Lung microvascular endothelial cell (primary cell): ENCODE measurements around the gene TSHZ2. TPM values are rescaled to one million over a fixed set of nuclear protein-coding genes. Genes with fewer than 3 reads are reported as not detected.

Source experiments
- DNase-seq, 2 donors: peaks; one replicate each; pipeline versions ENCODE4 v3.0.0 to v3.0.0-alpha.2; 2010; ENCODE audit warnings: low read depth in 2 of 2
- total RNA-seq: library from RNA; depleted of rRNA; stranded (reverse); fragments of >200 nt; gene quantifications from 2 replicates; pipeline ENCODE4 v1.2.1, GENCODE V29; 2014

The TSHZ2 gene
- total RNA-seq, 1 donor from 2014 or later: 4.0 TPM

DNA sequence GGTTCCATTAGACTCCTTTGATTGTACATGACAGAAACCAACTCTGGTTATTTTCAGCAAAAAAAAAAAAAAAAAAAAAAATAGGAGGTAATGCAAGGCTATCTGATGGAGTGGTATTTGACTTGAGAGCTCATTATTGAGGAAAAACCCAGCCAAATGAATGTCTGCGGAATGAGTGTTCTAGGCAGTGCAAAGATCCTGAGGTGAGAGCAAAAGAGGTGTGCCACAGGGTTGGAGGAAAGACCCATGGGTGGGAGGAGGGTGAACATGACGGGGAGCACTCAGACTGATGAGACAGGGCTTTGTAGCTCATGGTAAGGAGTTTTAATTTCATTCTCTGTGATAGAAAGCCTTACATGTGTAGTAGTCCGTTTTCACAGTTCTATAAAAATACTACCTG is 188.9 kb downstream of the TSHZ2 start:
- no peak for DNase-seq

- DNase-seq: no peak
These were observed 189.3 kb downstream of the TSHZ2 start for GRCh38 chr20:53161473-53161872.

DNA sequence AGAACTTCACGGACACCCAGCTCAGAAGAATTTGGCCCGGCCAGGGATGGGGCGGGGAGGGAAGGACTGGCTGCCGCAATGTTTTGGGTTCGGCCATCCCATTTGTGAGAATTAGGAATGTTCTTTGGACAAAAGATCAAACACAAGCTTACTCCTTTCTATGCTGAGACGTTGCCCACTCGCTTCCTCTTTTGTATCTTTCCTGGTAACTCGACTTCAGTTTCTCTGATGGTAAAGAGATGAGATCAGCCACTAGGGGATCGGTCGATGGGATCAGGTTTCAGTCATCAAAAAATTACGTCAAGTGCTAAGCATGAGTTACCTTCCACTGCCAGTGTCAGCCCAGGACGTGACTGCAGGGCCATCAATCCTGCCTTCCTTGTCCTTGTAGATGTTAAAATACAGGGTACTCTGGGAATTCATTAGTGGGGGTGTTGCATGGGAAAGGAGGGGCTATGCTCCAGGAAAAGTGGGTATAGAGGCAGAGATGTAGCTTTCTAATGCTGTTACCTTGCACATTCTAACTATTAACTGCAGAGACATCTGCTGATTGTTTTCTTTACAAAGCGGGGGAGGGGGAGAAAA is 190.2 kb downstream of the TSHZ2 start:
- peak in 1 of 2 donors; percentile 4 for DNase-seq

- no peak for DNase-seq
These were observed 191.3 kb downstream of the TSHZ2 start for GRCh38 chr20:53163486-53163885.

DNA sequence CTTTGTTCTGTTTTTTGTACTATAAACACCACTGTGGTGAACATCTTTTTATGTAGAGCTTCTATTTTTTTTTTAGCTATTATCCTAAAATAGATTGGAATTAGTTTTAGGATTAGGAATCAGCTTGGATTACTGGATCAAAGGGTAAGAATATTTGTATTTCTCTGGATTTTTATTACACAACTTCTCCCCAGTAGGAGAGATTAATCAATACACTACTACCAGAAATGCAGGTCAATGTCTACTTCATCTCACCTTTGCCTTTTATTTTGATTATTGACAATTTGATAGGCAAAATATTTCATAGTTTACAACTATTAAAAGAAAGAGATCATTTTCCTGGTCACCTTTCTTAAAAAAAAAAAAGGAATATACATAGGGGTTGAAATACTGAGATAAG is 191.9 kb downstream of the TSHZ2 start:
- DNase-seq: no peak

DNA sequence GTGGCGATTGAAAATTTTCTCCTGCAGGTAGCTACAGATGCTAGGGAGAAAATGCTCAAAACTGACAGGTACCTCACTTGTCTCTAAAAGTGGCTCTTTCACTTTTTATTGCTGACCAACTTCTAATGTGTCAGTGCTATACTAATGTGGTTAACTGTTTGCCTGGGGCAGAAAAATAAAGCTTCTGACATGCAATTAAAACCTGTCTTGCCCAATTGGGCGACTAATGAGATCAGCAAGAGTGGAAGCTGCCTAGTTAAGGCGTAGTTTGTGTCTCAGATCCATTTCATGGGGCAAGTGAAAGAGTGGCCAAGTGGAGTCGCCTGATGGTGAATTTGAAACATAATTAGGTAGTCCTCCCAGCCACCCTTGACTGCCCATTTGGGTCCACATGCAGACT is 193.3 kb downstream of the TSHZ2 start:
- no peak for DNase-seq

GRCh38 chr20:53168491-53168890 is 196.3 kb downstream of the TSHZ2 start:
- no peak for DNase-seq

DNA sequence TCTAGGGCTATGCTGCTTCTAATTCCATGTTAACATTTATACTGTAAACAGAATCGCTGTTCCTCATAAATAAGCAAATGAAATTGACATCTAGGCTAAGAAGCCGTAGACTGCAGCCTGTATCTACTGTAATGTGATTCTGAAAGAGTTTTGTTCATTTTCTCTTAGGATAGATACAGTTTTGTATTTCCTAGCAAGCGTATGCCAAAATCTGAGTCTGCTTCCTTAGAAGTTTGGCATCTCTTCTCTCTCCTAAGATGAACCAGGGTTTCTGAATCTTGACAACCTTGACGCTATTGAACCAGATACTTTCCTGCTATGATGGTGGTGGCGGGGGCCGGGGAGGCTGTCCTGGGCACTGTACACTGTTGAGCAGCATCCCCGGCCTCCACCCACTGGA is 198.0 kb downstream of the TSHZ2 start:
- DNase-seq: no peak

GRCh38 chr20:53171065-53171464 is 198.9 kb downstream of the TSHZ2 start:
- no peak for DNase-seq

DNA sequence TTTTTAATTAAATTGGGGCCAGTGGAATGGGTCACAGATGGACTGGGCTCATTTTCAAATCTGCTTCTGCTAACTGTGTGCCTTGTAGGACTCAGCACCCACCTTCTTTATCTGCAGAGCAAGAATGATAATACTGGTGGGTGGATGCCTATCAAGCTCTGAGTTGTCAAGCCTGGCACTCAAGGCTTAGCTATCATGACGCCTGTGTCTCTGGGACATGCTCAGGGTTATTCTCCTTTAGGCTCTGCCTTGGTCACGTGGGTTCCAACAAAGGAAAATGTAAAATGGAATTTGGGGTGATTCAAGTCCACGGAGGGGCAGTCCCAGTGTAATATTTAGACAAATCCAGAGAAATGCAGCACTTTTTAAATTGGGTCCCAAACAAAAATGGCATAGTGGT is 202.3 kb downstream of the TSHZ2 start:
- DNase-seq: no peak

DNA sequence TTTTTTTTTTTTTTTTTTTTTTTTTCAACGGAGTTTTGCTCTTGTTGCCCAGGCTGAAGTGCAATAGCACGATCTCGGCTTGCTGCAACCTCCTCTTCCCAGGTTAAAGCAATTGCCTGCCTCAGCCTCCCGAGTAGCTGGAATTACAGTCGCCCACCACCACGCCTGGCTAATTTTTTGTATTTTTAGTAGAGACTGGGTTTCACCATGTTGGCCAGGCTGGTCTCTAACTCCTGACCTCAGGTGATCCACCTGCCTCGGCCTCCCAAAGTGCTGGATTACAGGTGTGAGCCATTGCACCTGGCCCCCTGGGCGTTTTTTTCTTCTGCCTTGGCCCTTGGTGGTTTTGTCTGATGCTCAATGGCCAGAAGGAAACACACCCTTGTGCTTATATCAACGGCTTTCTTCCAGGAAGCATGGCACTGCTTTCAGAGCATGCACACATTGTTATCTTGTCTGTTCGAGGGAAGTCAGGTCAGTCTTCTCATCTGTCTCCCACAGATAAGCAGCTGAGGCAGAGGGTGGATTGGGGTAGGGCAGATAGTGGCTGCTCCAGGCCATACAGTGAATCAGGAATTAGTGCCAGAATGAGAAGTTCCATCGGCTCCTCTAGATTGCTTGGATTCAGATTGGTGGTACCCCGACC is 203.1 kb downstream of the TSHZ2 start:
- DNase-seq: no peak

- no peak for DNase-seq
These were observed 204.0 kb downstream of the TSHZ2 start for GRCh38 chr20:53176134-53176533.

- DNase-seq: no peak
These were observed 205.5 kb downstream of the TSHZ2 start for GRCh38 chr20:53177687-53178086.

DNA sequence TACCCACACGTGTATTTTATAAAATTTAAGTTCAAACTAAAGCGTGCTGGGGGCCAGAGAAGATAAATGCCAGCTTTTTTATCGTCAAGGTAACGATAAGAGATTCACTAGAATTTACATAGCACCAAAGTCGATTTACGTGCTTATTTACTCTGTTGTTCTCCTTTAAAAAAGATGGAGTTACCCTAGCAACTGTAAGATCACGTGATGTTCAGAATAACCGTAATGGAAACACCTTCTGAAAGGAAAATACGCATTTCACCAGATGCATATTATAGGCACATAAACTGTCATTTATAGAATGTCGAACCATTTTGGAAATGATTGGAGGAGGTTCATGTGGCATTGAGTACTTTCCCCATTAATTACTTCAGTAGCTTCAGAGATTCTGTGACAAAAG is 207.6 kb downstream of the TSHZ2 start:
- no peak for DNase-seq

DNA sequence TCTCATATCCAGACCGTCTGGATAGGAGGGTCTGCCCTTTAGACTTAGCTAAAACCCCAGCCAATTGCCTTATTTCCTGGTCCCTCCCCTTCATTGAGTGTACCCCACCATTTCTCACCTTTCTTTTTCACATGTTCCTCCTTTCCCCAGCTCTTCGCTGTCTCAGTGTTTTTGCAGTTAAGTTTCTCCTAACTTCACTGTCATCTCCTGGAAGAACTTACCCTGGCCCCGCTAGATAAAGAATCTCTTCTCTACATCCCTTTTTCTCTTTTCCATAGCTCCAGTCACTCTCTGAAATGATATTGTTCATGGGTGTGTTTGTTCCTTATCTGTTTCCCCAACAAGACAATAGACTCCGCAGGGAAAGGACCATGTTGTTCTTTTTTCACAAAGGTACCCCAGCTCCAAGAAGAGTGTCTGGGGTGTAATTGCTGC is 208.8 kb downstream of the TSHZ2 start:
- DNase-seq: no peak

DNA sequence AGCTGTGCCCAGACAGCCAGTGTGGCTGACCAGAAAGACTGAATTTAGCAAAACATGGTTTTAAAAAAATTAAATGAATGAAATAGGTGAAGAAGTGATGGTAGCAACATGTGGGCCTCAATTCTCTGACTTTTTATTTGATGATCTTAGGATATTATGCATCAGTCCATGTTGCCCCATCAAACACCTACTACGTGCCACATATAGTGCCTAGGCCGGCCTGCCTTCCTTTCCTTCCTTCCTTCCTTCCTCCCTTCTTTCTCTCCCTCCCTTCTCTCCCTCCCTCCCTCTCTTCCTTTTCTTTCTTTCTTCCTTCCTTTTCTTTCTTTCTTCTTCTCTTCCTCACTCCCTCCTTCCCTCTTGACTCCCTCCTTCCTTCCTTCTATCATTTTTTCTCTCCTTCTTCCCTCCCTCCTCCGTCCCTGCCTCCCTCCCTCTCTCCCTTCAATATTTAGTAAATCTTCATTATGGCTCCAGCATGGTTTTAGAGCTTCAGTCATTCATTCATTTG is 209.8 kb downstream of the TSHZ2 start:
- no peak for DNase-seq

DNA sequence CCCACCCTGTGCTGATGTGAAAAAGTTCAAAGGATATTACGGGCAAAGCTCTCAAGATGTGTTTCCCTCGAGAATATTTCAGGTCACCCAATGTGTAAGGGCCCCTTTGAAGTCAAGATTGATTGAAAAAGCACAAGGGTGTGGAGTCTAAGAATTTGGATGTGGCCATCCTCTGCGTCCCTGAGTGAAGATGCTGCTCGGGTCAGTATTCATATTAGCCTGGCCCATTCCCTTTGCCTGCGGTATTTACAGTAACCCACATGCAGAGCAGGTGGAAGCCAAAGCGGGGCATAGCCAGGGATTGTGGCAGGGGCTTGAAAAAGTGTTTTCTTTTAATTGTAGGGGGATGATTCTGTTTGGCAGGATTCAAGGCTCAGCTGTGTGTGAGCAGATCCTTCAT is 211.0 kb downstream of the TSHZ2 start:
- no peak for DNase-seq

GRCh38 chr20:53186635-53187034 is 214.5 kb downstream of the TSHZ2 start:
- no peak for DNase-seq

DNA sequence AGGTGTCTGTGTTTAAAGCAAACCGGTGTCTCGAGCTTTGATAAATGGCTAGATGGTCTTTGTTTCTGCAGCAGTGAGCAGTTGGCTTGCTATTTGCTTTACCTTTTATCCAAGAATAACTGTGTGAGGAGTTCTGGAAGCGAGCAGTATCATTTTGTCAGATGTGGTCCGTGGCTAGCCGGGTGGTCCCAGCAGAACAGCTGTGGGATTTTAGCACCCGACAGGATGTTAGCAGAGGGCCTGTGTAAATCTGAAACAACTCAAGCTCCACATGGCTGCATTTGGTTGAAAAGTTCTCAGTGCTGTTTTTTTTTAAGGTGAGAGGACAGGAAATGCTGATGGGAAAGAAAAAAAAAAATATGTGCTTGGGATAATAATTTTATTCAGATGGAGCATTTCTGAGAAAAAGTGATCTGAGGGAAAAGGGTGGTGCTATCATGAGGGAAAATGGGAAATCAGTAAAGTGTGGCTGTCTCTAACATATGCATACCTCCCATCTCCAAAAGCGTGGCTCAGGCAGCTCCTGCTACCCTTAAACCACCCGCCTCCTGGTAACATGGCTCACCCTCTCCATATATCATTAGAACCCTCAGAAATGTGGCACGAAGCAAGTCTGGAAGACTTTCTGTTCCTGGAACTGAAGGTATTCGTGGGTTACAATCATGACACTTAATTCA is 215.4 kb downstream of the TSHZ2 start:
- no peak for DNase-seq

GRCh38 chr20:53190225-53190624 is 218.1 kb downstream of the TSHZ2 start:
- no peak for DNase-seq

DNA sequence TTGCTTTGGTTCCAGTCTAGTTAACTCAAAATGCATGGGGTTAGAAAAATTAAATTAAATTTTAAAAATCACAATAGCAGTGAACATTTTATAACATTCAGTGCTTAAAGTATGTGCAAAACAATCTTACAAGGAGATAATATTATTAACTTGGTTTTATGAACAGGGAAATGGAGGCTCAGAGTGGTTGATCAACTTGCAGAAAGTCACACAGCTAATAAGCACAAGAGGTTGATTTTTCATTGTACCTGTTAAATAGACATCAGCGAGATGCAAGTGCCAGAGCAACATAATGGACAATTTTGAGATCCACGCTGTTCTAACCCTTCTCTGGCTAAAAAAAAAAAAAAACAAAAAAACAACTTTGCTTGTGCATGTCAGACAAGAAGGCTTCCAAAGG is 219.8 kb downstream of the TSHZ2 start:
- DNase-seq: no peak

DNA sequence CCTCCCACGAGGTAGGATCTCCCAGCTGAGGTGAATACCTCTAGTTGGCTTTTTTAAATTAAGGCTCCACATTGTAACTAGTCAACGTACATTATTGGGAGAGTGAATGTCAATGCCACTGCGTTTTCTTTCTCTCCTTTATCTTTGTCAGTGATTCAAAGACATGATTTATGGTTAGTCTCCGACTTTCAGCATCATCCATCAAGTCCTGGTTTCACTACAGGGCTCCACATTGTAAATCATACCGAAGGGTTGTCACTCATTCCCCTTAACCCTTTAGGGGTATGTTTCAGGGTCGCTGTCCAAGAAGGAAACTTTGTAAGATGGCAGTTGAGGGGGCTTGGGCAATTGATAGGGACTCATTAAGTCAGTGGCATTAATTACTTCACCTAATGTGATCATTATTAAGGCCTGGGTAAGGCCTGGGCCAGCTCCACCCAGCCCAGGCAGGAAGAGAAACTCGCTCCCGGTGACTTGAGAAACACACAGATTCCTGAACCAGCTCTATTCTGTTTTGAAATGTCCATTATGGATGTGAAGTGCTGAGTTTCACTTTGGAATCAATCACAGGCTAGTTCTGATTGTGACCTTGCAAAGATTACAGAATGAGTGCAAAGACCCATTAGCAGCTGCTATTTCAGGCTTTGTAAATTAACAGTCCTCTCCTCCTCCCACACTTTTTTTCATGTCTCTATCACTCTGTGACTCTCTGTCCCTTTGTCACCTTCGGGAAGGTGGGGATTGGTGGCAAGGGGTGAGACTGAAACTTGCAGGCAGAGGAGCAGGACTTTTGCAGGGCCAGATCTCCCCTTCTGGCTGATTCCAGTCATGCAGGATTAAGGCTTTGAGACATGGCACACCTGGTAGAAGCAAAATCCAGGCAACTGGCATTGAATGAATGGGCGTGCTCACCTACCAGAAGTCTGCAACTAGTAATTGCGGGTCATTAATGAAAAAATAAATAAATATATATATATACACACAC is 222.4 kb downstream of the TSHZ2 start:
- no peak for DNase-seq
